ENCODE data around the gene DSCAML1.

Gene DSCAML1

GRCh38 chr11:117795638-117796455, 1.2 kb downstream of the DSCAML1 start:
- DNase-seq (ENCODE audit: low read depth in 1 of 2, low spot score in 1 of 2), result no peak

- no peak for DNase-seq (ENCODE audit: low read depth in 1 of 2, low spot score in 1 of 2)
Observed at GRCh38 chr11:117794772-117795629, 2.0 kb downstream of the DSCAML1 start.

- no peak for DNase-seq (ENCODE audit: low read depth in 1 of 2, low spot score in 1 of 2)
Observed at GRCh38 chr11:117794135-117794534, 2.9 kb downstream of the DSCAML1 start.

GRCh38 chr11:117793583-117793982, 3.4 kb downstream of the DSCAML1 start:
- DNase-seq (ENCODE audit: low read depth in 1 of 2, low spot score in 1 of 2), result no peak

- no peak for DNase-seq (ENCODE audit: low read depth in 1 of 2, low spot score in 1 of 2)
Observed at GRCh38 chr11:117792992-117793391, 4.0 kb downstream of the DSCAML1 start.

GRCh38 chr11:117792241-117792640, 4.8 kb downstream of the DSCAML1 start:
- DNase-seq (ENCODE audit: low read depth in 1 of 2, low spot score in 1 of 2), result no peak

GRCh38 chr11:117790279-117790678, 6.7 kb downstream of the DSCAML1 start:
- no peak for DNase-seq (ENCODE audit: low read depth in 1 of 2, low spot score in 1 of 2)

GRCh38 chr11:117789241-117789640, 7.8 kb downstream of the DSCAML1 start:
- no peak for DNase-seq (ENCODE audit: low read depth in 1 of 2, low spot score in 1 of 2)

GRCh38 chr11:117786135-117786870, 10.7 kb downstream of the DSCAML1 start:
- no peak for DNase-seq (ENCODE audit: low read depth in 1 of 2, low spot score in 1 of 2)

GRCh38 chr11:117782101-117782500, 14.9 kb downstream of the DSCAML1 start:
- no peak for DNase-seq (ENCODE audit: low read depth in 1 of 2, low spot score in 1 of 2)

- DNase-seq (ENCODE audit: low read depth in 1 of 2, low spot score in 1 of 2), result no peak
Observed at GRCh38 chr11:117781627-117782026, 15.4 kb downstream of the DSCAML1 start.

GRCh38 chr11:117780456-117780855, 16.6 kb downstream of the DSCAML1 start:
- DNase-seq (ENCODE audit: low read depth in 1 of 2, low spot score in 1 of 2), result no peak

- no peak for DNase-seq (ENCODE audit: low read depth in 1 of 2, low spot score in 1 of 2)
Observed at GRCh38 chr11:117774553-117774952, 22.5 kb downstream of the DSCAML1 start.

- DNase-seq (ENCODE audit: low read depth in 1 of 2, low spot score in 1 of 2), result no peak
Observed at GRCh38 chr11:117772360-117772759, 24.7 kb downstream of the DSCAML1 start.

- DNase-seq (ENCODE audit: low read depth in 1 of 2, low spot score in 1 of 2), result no peak
Observed at GRCh38 chr11:117771841-117772240, 25.2 kb downstream of the DSCAML1 start.

- DNase-seq (ENCODE audit: low read depth in 1 of 2, low spot score in 1 of 2), result no peak
Observed at GRCh38 chr11:117771197-117771596, 25.8 kb downstream of the DSCAML1 start.

GRCh38 chr11:117770061-117770460, 27.0 kb downstream of the DSCAML1 start:
- no peak for DNase-seq (ENCODE audit: low read depth in 1 of 2, low spot score in 1 of 2)

- DNase-seq (ENCODE audit: low read depth in 1 of 2, low spot score in 1 of 2), result no peak
Observed at GRCh38 chr11:117769533-117769932, 27.5 kb downstream of the DSCAML1 start.

- DNase-seq (ENCODE audit: low read depth in 1 of 2, low spot score in 1 of 2), result no peak
Observed at GRCh38 chr11:117768506-117768905, 28.5 kb downstream of the DSCAML1 start.

GRCh38 chr11:117767071-117767470, 29.9 kb downstream of the DSCAML1 start:
- no peak for DNase-seq (ENCODE audit: low read depth in 1 of 2, low spot score in 1 of 2)

GRCh38 chr11:117766576-117766975, 30.4 kb downstream of the DSCAML1 start:
- no peak for DNase-seq (ENCODE audit: low read depth in 1 of 2, low spot score in 1 of 2)
